Keratinocyte (primary cell): ENCODE results near the gene ZNF470. TPM values are rescaled to one million over a fixed set of nuclear protein-coding genes. Genes with fewer than 3 reads are reported as not detected.
A peak's percentile ranks its signal among the peaks of the same experiment; 100 is the strongest.

Experiments used
- DNase-seq: peaks from one replicate; pipeline ENCODE4 v3.0.0-alpha.2; 2011; ENCODE audit warnings: low read depth, missing footprints, low spot score
- FAIRE-seq: peaks from 2 replicates; lab custom pipeline; 2011; peaks lifted over from hg19 to GRCh38; lab: Jason Lieb, UNC
- H2AFZ ChIP-seq: 2 replicates; pipeline ENCODE4 v1.6.0; 2012; ENCODE audit warnings: low read length, control low read depth, inconsistent platforms; ENCODE audit not compliant: control insufficient read depth
- H3K27ac ChIP-seq: 2 replicates; pipeline ENCODE4 v1.5.1; 2011; ENCODE audit warnings: low read length; ENCODE audit not compliant: control insufficient read depth, insufficient read depth
- H3K27me3 ChIP-seq: 3 replicates; pipeline ENCODE4 v1.6.0; 2011; ENCODE audit warnings: low read length; ENCODE audit not compliant: control insufficient read depth, insufficient read depth; ENCODE audit errors: extremely low read depth
- H3K36me3 ChIP-seq, 2 experiments: 2 replicates in 1 of 2; 3 replicates in 1 of 2; pipeline ENCODE4 v1.5.1; 2011; ENCODE audit warnings: low read length in 2 of 2, mild to moderate bottlenecking in 1 of 2; ENCODE audit not compliant: control insufficient read depth in 2 of 2, insufficient read depth in 2 of 2; ENCODE audit errors: extremely low read depth in 1 of 2
- H3K4me1 ChIP-seq: 3 replicates; pipeline ENCODE4 v1.5.1; 2011; ENCODE audit warnings: low read length; ENCODE audit not compliant: control insufficient read depth, insufficient read depth; ENCODE audit errors: extremely low read depth
- H3K4me2 ChIP-seq: 3 replicates; pipeline ENCODE4 v1.6.0; 2011; ENCODE audit warnings: low read depth, low read length; ENCODE audit not compliant: control insufficient read depth, insufficient read depth; ENCODE audit errors: extremely low read depth
- H3K4me3 ChIP-seq, 3 experiments: fragments of 200-600 bp in 1 of 3; sonication (generic) in 1 of 3; 2 replicates in 2 of 3; 3 replicates in 1 of 3; pipeline ENCODE4 v1.5.1; 2011 to 2016; ENCODE audit warnings: low read length in 3 of 3, mild to moderate bottlenecking in 3 of 3, control low read depth in 2 of 3, inconsistent platforms in 1 of 3, low read depth in 1 of 3, mixed read lengths in 1 of 3, mixed run types in 1 of 3, moderate library complexity in 1 of 3; ENCODE audit not compliant: control insufficient read depth in 2 of 3, insufficient read depth in 2 of 3; ENCODE audit errors: extremely low read depth in 1 of 3
- H3K79me2 ChIP-seq: 2 replicates; pipeline ENCODE4 v1.6.0; 2012; ENCODE audit warnings: low read length; ENCODE audit not compliant: control insufficient read depth, insufficient read depth
- H3K9ac ChIP-seq: 3 replicates; pipeline ENCODE4 v1.6.0; 2011; ENCODE audit warnings: low read length; ENCODE audit not compliant: control insufficient read depth, insufficient read depth; ENCODE audit errors: extremely low read depth
- H3K9me1 ChIP-seq: 3 replicates; pipeline ENCODE4 v1.6.0; 2011; ENCODE audit warnings: low read length; ENCODE audit not compliant: control insufficient read depth, insufficient read depth; ENCODE audit errors: extremely low read depth
- H3K9me3 ChIP-seq: 2 replicates; pipeline ENCODE4 v1.5.1; 2012; ENCODE audit warnings: low read depth, low read length; ENCODE audit not compliant: control insufficient read depth
- H4K20me1 ChIP-seq: 3 replicates; pipeline ENCODE4 v1.6.0; 2011; ENCODE audit warnings: low read length; ENCODE audit not compliant: control insufficient read depth, insufficient read depth; ENCODE audit errors: extremely low read depth
- CTCF ChIP-seq, 3 experiments: IDR thresholded peaks in 1 of 3; conservative IDR thresholded peaks in 1 of 3; optimal IDR thresholded peaks in 1 of 3; 2 replicates in 2 of 3; 3 replicates in 1 of 3; pipeline versions ENCODE3 to v1.5.1; 2011; ENCODE audit warnings: low read length in 3 of 3, mild to moderate bottlenecking in 3 of 3, moderate library complexity in 2 of 3, control low read depth in 1 of 3, inconsistent platforms in 1 of 3; ENCODE audit not compliant: insufficient read depth in 2 of 3; ENCODE audit errors: extremely low read depth in 1 of 3
- EZH2 ChIP-seq: IDR thresholded peaks from one replicate; pipeline ENCODE4 v1.6.1; 2012; ENCODE audit warnings: inconsistent platforms, mild to moderate bottlenecking, low read length, moderate library complexity
- dilution Hi-C: fragments of 300-500 bp; cut with MboI; formaldehyde crosslinking; loops from one replicate; pipeline ENCODE4 v1.7.0; 2020; ENCODE audit warnings: low sequenced_read_pairs; ENCODE audit not compliant: extremely low pct_ligation_motif_present
- polyA plus RNA-seq, 5 experiments: library from polyadenylated mRNA; depleted of rRNA in 3 of 5; stranded (reverse) in 3 of 5; stranded (forward) in 1 of 5; unstranded in 1 of 5; fragments of >200 nt; gene quantifications; 1 replicate in 1 of 5; 2 replicates in 3 of 5; 3 replicates in 1 of 5; pipeline versions ENCODE4 v1.2.1 to v1.2.3, GENCODE V29; 2011 to 2012; ENCODE audit warnings: missing spikeins in 2 of 5, low read depth in 1 of 5, low replicate concordance in 1 of 5

The ZNF470 gene
- polyA plus RNA-seq, 1 donor (not counting 4 experiments of a cell fraction or from before 2014, with no cell fraction given), result 2.7 TPM

GRCh38 chr19:56577719-56578602 is 10.7 kb downstream of the ZNF470 start:
- Histone ChIP-seq H3K27me3 (no peaks in the 10 kb centered on the region), H3K79me2 (no peaks in the 10 kb centered on the region), H3K9me1 (no peaks in the 10 kb centered on the region), H3K27ac (no peak overlapping the region), H2AFZ (no peak overlapping the region), H3K9ac (no peak overlapping the region), H3K4me1 (no peaks in the 10 kb centered on the region), H3K36me3 (peaks cover 0 to 2% of the 10 kb centered on the region in 2 experiments), H3K4me3 (no peak overlapping the region), H4K20me1 (no peaks in the 10 kb centered on the region), H3K4me2 (no peak overlapping the region), H3K9me3 (peaks cover 55% of the 10 kb centered on the region)
- FAIRE-seq (no peak), DNase-seq (no peak)
- dilution Hi-C loops, result no loop called here
- TF ChIP-seq EZH2 (no peak), CTCF (optimal IDR thresholded peaks at IDR 0.05 in 1 of 3, IDR thresholded peaks at IDR 0.05 in 1 of 3, conservative IDR thresholded peaks at IDR 0.05 in 1 of 3; ENCODE audit: extremely low read depth in 1 of 3, insufficient read depth in 2 of 3, low read length in 3 of 3) (no peak)

GRCh38 chr19:56594446-56594782 is 27.1 kb downstream of the ZNF470 start:
- dilution Hi-C loops, result no loop called here

More at GRCh38 chr19:56594446-56594782, 27.1 kb downstream of the ZNF470 start:
- no peaks in the 10 kb centered on the region for H3K9me1 ChIP-seq
- H2AFZ ChIP-seq, result peak overlapping the region; percentile 96
- no peak overlapping the region for H3K27ac ChIP-seq
- H3K9me3 ChIP-seq, result peaks cover 3% of the 10 kb centered on the region
- H3K4me3 ChIP-seq, result no peak overlapping the region
- H3K79me2 ChIP-seq, result peaks cover 31% of the 10 kb centered on the region
- peaks cover 0 to 1% of the 10 kb centered on the region in 2 experiments for H3K36me3 ChIP-seq
- FAIRE-seq (no peak), DNase-seq (no peak)
- H4K20me1 ChIP-seq, result no peaks in the 10 kb centered on the region
- H3K9ac ChIP-seq, result no peak overlapping the region
- no peaks in the 10 kb centered on the region for H3K27me3 ChIP-seq
- H3K4me1 ChIP-seq, result peaks cover 4% of the 10 kb centered on the region
- TF ChIP-seq EZH2 (no peak), CTCF (optimal IDR thresholded peaks at IDR 0.05 in 1 of 3, IDR thresholded peaks at IDR 0.05 in 1 of 3, conservative IDR thresholded peaks at IDR 0.05 in 1 of 3; ENCODE audit: extremely low read depth in 1 of 3, insufficient read depth in 2 of 3, low read length in 3 of 3) (no peak)
- H3K4me2 ChIP-seq, result peak overlapping the region; percentile 61
